ENCODE measurements around the gene TRIP10.

DNA sequence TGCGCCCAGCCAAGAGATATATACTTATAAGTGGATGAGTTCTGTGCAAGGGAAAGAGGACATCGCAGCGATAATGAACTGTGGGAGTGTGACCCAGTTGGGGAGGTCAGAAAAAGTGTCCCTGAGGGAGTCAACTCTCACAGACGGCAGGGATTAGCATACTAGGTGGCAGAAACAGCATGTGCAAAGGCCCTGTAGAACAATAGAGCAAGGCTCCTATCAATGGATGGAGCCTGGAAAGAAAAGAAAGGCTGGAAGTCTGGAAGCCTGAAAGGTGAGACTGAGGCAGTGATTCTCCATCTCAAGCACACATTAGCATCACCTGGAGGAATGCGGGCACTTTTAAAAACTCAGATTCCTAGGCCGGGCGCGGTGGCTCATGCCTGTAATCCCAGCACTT is 48.1 kb upstream of the TRIP10 start:
- TF ChIP-seq EP300 (IDR thresholded peaks at IDR 0.05; ENCODE audit: borderline replicate concordance in 1 of 2, control insufficient read depth in 1 of 2, low read depth in 2 of 2, low read length in 2 of 2) = no peak
- TF ChIP-seq CTCF (IDR thresholded peaks at IDR 0.05 in 2 of 3, conservative IDR thresholded peaks at IDR 0.05 in 1 of 3; ENCODE audit: control insufficient read depth in 2 of 3, extremely low read depth in 1 of 3, insufficient read depth in 1 of 3, low read depth in 3 of 3, low read length in 3 of 3) = no peak
- no peak for TF ChIP-seq SP1 (IDR thresholded peaks at IDR 0.05; ENCODE audit: low read depth, low read length)
- TF ChIP-seq FOXM1 (IDR thresholded peaks at IDR 0.05; ENCODE audit: low read depth, low read length) = no peak
- no peak for TF ChIP-seq EZH2 (IDR thresholded peaks at IDR 0.05; ENCODE audit: borderline replicate concordance, control insufficient read depth, low read depth, low read length)
- no peak for TF ChIP-seq HDGF (IDR thresholded peaks at IDR 0.05)
- no peak for TF ChIP-seq ZSCAN29 (IDR thresholded peaks at IDR 0.05)
- no peak for TF ChIP-seq POLR2A (IDR thresholded peaks at IDR 0.05; ENCODE audit: low read depth, low read length)
- TF ChIP-seq SIN3A (IDR thresholded peaks at IDR 0.05; ENCODE audit: low read depth, low read length) = no peak
- TF ChIP-seq ZNF217 (IDR thresholded peaks at IDR 0.05) = no peak
- TF ChIP-seq CHD2 (IDR thresholded peaks at IDR 0.05; ENCODE audit: borderline replicate concordance, low read depth, low read length) = no peak
- TF ChIP-seq YY1 (IDR thresholded peaks at IDR 0.05; ENCODE audit: low read depth, low read length) = no peak
- no peak for TF ChIP-seq SREBF2 (IDR thresholded peaks at IDR 0.05; ENCODE audit: low read length)
- no peak for TF ChIP-seq RAD21 (IDR thresholded peaks at IDR 0.05; ENCODE audit: insufficient read depth, low read depth, low read length)

Measured in GM12878 (cell line).